B cell (primary cell): ENCODE results near the gene DLG2. TPM values are rescaled to one million over a fixed set of nuclear protein-coding genes. Genes with fewer than 3 reads are reported as not detected.

ENCODE experiments used
- ATAC-seq: fragments of 200-7000 bp; cut with Tn5 transposase; one replicate; pipeline ENCODE4 v1.10.0; 2021; ENCODE audit warnings: low read depth, mild to moderate bottlenecking, moderate number of reproducible peaks, moderate library complexity
- CTCF ChIA-PET: fragments of 350-600 bp; sonication (Branson Sonifier 250); formaldehyde crosslinking; loops from one replicate; lab custom pipeline; 2021; ENCODE audit warnings: antibody characterized with exemption, inconsistent platforms; lab: Charles Lee
- POLR2A ChIA-PET: fragments of 350-600 bp; sonication (Branson Sonifier 250); formaldehyde crosslinking; loops from one replicate; lab custom pipeline; 2021; ENCODE audit warnings: antibody characterized with exemption; lab: Charles Lee
- DNase-seq: peaks from one replicate; pipeline ENCODE4 v3.0.0; 2013
- H2AFZ ChIP-seq: 2 replicates; pipeline ENCODE4 v1.6.1; 2012; ENCODE audit warnings: mild to moderate bottlenecking, low read depth, low read length; ENCODE audit not compliant: insufficient read depth, poor library complexity, severe bottlenecking
- H3K27ac ChIP-seq, 2 donors: 1 replicate in 1 of 2; 2 replicates in 1 of 2; pipeline ENCODE4 v1.5.1; 2012 to 2013; ENCODE audit warnings: low read length in 2 of 2, mild to moderate bottlenecking in 2 of 2, moderate library complexity in 1 of 2
- H3K27me3 ChIP-seq, 4 experiments: fragments of 200-600 bp in 1 of 4; sonication (generic) in 1 of 4; replicated peaks in 1 of 4; 1 replicate in 2 of 4; 2 replicates in 2 of 4; pipeline versions ENCODE4 v1.6.1 to v1.7.0; 2013 to 2016; ENCODE audit warnings: low read length in 3 of 4, mild to moderate bottlenecking in 2 of 4, mixed read lengths in 1 of 4, moderate library complexity in 1 of 4; ENCODE audit not compliant: insufficient read depth in 4 of 4, control insufficient read depth in 3 of 4; ENCODE audit errors: control extremely low read depth in 1 of 4
- H3K36me3 ChIP-seq, 2 experiments: replicated peaks in 1 of 2; 1 replicate in 1 of 2; 2 replicates in 1 of 2; pipeline versions ENCODE4 v1.6.1 to v1.7.1; 2013; ENCODE audit warnings: low read length in 1 of 2; ENCODE audit not compliant: insufficient read depth in 2 of 2, control insufficient read depth in 1 of 2; ENCODE audit errors: control extremely low read depth in 1 of 2, extremely low read depth in 1 of 2
- H3K4me1 ChIP-seq, 2 donors: fragments of 200-600 bp in 1 of 2; sonication (generic) in 1 of 2; 1 replicate in 1 of 2; 2 replicates in 1 of 2; pipeline versions ENCODE4 v1.5.1 to v1.6.1; 2013 to 2017; ENCODE audit warnings: low read length in 2 of 2; ENCODE audit not compliant: control insufficient read depth in 2 of 2, insufficient read depth in 2 of 2
- H3K4me2 ChIP-seq: replicated peaks from 2 replicates; pipeline ENCODE3; 2012; ENCODE audit warnings: mild to moderate bottlenecking, low read depth, low read length; ENCODE audit not compliant: poor library complexity, severe bottlenecking
- H3K4me3 ChIP-seq, 5 experiments: fragments of 200-600 bp in 1 of 5; sonication (generic) in 1 of 5; 1 replicate in 3 of 5; 2 replicates in 2 of 5; pipeline versions ENCODE4 v1.5.1 to v1.7.0; 2011 to 2016; ENCODE audit warnings: low read length in 4 of 5, mild to moderate bottlenecking in 4 of 5, low read depth in 2 of 5, control low read depth in 1 of 5, moderate library complexity in 1 of 5; ENCODE audit not compliant: insufficient read depth in 1 of 5; ENCODE audit errors: control extremely low read depth in 1 of 5, extremely low read depth in 1 of 5
- H3K79me2 ChIP-seq: fragments of 200-600 bp; sonication (generic); one replicate; pipeline ENCODE4 v1.6.0; 2016; ENCODE audit warnings: low read length; ENCODE audit not compliant: control insufficient read depth, insufficient read depth
- H3K9ac ChIP-seq: fragments of 200-600 bp; sonication (generic); 2 replicates; pipeline ENCODE4 v1.6.1; 2017; ENCODE audit warnings: mild to moderate bottlenecking, low read length, moderate library complexity
- H3K9me3 ChIP-seq, 3 donors: one replicate each; pipeline versions ENCODE4 v1.6.1 to v1.7.1; 2013; ENCODE audit warnings: low read length in 2 of 3; ENCODE audit not compliant: control insufficient read depth in 2 of 3, insufficient read depth in 1 of 3; ENCODE audit errors: control extremely low read depth in 1 of 3
- H4K20me1 ChIP-seq: 2 replicates; pipeline ENCODE4 v1.6.0; 2012; ENCODE audit warnings: mild to moderate bottlenecking, low read length; ENCODE audit not compliant: insufficient read depth, control insufficient read depth, poor library complexity, severe bottlenecking
- H3K27ac Mint-ChIP-seq: one replicate; pipeline ENCODE4 v1.8.0; 2021; ENCODE audit warnings: mixed read lengths
- H3K27me3 Mint-ChIP-seq: one replicate; pipeline ENCODE4 v1.8.0; 2021; ENCODE audit warnings: mixed read lengths
- H3K4me1 Mint-ChIP-seq: one replicate; pipeline ENCODE4 v1.8.0; 2021; ENCODE audit warnings: mixed read lengths
- H3K4me3 Mint-ChIP-seq: one replicate; pipeline ENCODE4 v1.8.0; 2021; ENCODE audit warnings: mixed read lengths
- H3K9me3 Mint-ChIP-seq: one replicate; pipeline ENCODE4 v1.8.0; 2022; ENCODE audit warnings: mixed read lengths; ENCODE audit not compliant: insufficient read depth
- CTCF ChIP-seq: fragments of 200-600 bp; IDR thresholded peaks from one replicate; pipeline ENCODE4 v1.8.0; 2022; ENCODE audit warnings: antibody characterized with exemption, mild to moderate bottlenecking
- EZH2 ChIP-seq: IDR thresholded peaks from 2 replicates; pipeline ENCODE4 v1.6.1; 2012; ENCODE audit warnings: borderline replicate concordance, low read depth, mild to moderate bottlenecking, moderate library complexity, low read length; ENCODE audit not compliant: insufficient read depth, poor library complexity, severe bottlenecking
- WGBS: methylation state at CpG from one replicate; pipeline ENCODE4 v1.1.5; 2013; ENCODE audit warnings: missing lambda C conversion rate; ENCODE audit not compliant: insufficient coverage; 5-methylcytosine and 5-hydroxymethylcytosine counted together
- intact Hi-C: fragments of 100-400 bp; cut with micrococcal nuclease; formaldehyde crosslinking; loops from one replicate; pipeline ENCODE4 v1.10.0; 2022
- polyA plus RNA-seq: library from polyadenylated mRNA; depleted of rRNA; stranded (reverse); fragments of >200 nt; gene quantifications from 2 replicates; pipeline ENCODE4 v1.2.3, GENCODE V29; 2012
- total RNA-seq, 2 donors: library from RNA; stranded (reverse); fragments of 120-200 nt in 1 of 2; gene quantifications; 1 replicate in 1 of 2; 2 replicates in 1 of 2; pipeline versions ENCODE4 v1.2.3 to v1.2.4, GENCODE V29; 2013 to 2022

Gene DLG2
- total and polyA plus RNA-seq, 2 donors (not counting 1 experiment from before 2014, with no cell fraction given), result 0.54 to 5.4 TPM

- POLR2A ChIA-PET, result no interaction called here
- H3K27ac ChIP-seq, result no peak overlapping the region
- ATAC-seq (no peak), DNase-seq (no peak)
- H3K9me3 ChIP-seq, result no peaks in the 10 kb centered on the region
- WGBS, result no CpG with 5 or more reads among the region's 2 CpGs
- Mint-ChIP-seq H3K27me3 (no peaks in the 10 kb centered on the region), H3K4me1 (no peaks in the 10 kb centered on the region), H3K27ac (no peak overlapping the region), H3K9me3 (no peaks in the 10 kb centered on the region), H3K4me3 (no peak overlapping the region)
- no peaks in the 10 kb centered on the region for H4K20me1 ChIP-seq
- no peak overlapping the region for H3K4me3 ChIP-seq
- intact Hi-C loops, result no loop called here
- H2AFZ ChIP-seq, result no peak overlapping the region
- no peak for TF ChIP-seq EZH2
- TF ChIP-seq CTCF, result no peak
- H3K36me3 ChIP-seq, result no peaks in the 10 kb centered on the region
- no peaks in the 10 kb centered on the region for H3K79me2 ChIP-seq
- no peak overlapping the region for H3K4me2 ChIP-seq
- no peak overlapping the region for H3K9ac ChIP-seq
- no peaks in the 10 kb centered on the region for H3K27me3 ChIP-seq
- CTCF ChIA-PET, result no interaction called here
- H3K4me1 ChIP-seq, result no peaks in the 10 kb centered on the region
These were observed 1108.4 kb downstream of the DLG2 start for GRCh38 chr11:84518631-84519183.

DNA sequence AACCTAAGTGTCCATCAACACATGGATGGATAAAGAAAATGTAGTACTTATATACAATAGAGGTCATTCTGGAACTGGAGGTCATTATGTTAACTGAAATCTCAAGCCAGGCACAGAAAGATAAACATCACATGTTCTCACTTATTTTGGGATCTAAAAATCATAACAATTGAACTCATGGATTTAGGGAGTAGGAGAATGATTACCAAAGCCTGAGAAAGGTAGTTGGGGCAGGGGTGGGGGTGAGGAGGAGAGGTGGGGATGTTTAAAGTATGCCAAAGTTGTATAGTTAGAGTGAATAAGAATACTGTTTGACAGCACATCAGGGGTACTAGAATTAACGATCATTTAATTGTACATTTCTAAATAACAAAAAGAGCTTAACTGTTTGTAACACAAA, 1112.7 kb downstream of the DLG2 start:
- intact Hi-C loops, result no loop called here
- no peak for DNase-seq
- H3K4me2 ChIP-seq, result no peak overlapping the region
- no peak for ATAC-seq
- no peak overlapping the region for H3K4me3 ChIP-seq
- no peak overlapping the region for H3K4me3 Mint-ChIP-seq
- no peak for TF ChIP-seq CTCF
- no peak for TF ChIP-seq EZH2
- H3K79me2 ChIP-seq, result no peaks in the 10 kb centered on the region
- no peak overlapping the region for H3K27ac ChIP-seq
- POLR2A ChIA-PET, result no interaction called here
- H3K36me3 ChIP-seq, result no peaks in the 10 kb centered on the region
- no peak overlapping the region for H3K27ac Mint-ChIP-seq
- H3K9me3 Mint-ChIP-seq, result no peaks in the 10 kb centered on the region
- WGBS, result no CpG with 5 or more reads among the region's 1 CpG
- peaks cover 7% of the 10 kb centered on the region for H3K27me3 Mint-ChIP-seq
- H3K4me1 Mint-ChIP-seq, result no peaks in the 10 kb centered on the region
- no peaks in the 10 kb centered on the region for H4K20me1 ChIP-seq
- no peak overlapping the region for H2AFZ ChIP-seq
- CTCF ChIA-PET, result no interaction called here
- peaks cover 0 to 1% (median 0%) of the 10 kb centered on the region in 4 experiments for H3K27me3 ChIP-seq
- no peak overlapping the region for H3K9ac ChIP-seq
- H3K9me3 ChIP-seq, result no peaks in the 10 kb centered on the region
- no peaks in the 10 kb centered on the region for H3K4me1 ChIP-seq
